Stimulated activated CD8-positive, alpha-beta memory T cell treated with anti-CD3 and anti-CD28 coated beads, Interleukin-7, amount 100 ng/mL, for 1 hour (primary cell): Measurements from ENCODE around the gene USP6NL.
"Not testable (repeated sequence)": the region's sequence is repeated elsewhere in the genome, so short reads cannot be mapped to it uniquely, and the experiment has no call there.

Experiments
- DNase-seq, 2 donors: peaks; one replicate each; pipeline ENCODE4 v3.0.0-alpha.2; 2020; ENCODE audit warnings: low read depth in 2 of 2

USP6NL gene

GRCh38 chr10:11611248-11612020, at the start of gene USP6NL:
TSS of gene USP6NL (minus strand) at chr10:11611650. CDS start at chr10:11597634, 14,016 bp downstream.
- DNase-seq, result peak; percentile 36 to 37

DNA sequence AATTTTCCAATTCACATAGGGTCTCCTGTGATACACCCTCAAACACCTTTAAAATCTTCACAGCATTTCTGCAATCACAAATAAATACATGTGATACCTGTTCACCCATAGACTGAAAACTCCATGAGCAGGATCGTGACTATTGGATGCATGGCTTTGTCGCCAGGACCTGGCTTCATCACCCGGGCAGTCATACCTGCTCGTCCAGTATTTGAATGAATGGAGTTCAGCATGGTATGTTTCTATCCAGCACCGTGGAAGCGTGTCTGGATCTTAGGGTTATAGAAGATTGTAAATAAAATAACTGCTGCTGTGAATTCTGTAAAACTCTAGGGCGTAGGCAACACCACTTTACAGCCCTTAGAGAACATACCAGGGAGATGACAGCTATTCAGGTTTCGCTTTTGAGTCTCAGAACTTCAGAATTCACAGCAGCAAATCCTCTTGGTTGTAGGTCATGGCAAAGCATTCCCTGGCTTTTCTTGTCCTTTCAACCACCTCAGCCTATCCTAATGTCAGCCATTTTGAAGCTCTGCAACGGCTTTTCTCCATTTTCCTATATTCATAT, 47.4 kb upstream of the USP6NL start:
- no peak for DNase-seq

GRCh38 chr10:11655836-11656235, 44.4 kb upstream of the USP6NL start:
- DNase-seq, result no peak

- DNase-seq, result no peak
Measured at GRCh38 chr10:11654659-11655058, 43.2 kb upstream of the USP6NL start.

DNA sequence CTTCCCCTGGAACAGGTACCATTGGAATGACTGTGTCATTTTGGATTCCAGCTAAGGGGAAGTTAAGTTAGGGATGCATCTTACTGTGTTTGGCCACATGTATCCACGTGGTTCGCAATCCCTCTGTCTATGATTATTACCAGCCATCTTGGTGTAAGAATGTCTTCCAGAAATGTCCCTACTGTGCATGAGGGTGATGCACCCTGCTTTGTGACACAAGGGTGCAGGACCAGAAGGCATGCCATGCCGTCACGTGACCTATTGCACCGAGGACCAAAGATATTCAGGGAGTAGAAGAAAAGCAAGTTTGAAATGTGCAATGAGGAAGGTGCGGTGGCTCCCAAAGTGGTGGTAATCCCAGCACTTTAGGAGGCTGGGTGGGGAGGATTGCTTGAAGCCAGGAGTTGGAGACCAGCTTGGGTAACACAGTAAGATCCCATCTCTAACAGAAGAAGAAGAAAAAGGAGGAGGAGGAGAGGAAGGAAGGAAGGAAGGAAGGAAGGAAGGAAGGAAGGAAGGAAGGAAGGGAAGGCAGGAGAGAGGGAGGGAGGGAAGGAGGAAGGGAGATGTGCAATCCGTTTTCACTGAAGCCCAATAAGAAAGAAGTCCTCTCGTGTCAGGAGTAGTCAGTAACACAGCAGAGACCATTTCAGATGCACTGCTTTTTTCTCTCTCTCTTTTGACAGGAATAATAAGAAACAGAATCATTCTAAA, 42.5 kb upstream of the USP6NL start:
- no peak for DNase-seq

GRCh38 chr10:11647676-11648075, 36.2 kb upstream of the USP6NL start:
- no peak for DNase-seq

DNA sequence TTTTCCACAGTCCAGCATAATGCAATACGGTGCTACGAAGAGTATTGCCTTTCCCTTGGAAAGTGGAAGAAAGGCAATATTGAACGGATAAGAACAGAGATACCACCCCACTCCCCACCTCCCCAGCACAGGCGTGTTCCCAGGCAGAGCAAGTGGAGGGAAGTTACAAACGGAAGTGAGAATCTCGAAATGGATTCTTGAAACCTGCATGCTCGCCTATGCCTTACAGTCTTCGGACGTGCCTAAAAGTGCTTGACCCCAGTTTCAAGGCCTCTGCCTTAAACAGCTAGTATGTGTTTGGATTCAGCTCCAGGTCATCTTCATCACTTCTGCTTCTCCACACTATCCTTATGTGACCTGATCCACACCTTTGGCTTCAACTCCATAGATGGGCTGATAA, 35.0 kb upstream of the USP6NL start:
- DNase-seq, result no peak

DNA sequence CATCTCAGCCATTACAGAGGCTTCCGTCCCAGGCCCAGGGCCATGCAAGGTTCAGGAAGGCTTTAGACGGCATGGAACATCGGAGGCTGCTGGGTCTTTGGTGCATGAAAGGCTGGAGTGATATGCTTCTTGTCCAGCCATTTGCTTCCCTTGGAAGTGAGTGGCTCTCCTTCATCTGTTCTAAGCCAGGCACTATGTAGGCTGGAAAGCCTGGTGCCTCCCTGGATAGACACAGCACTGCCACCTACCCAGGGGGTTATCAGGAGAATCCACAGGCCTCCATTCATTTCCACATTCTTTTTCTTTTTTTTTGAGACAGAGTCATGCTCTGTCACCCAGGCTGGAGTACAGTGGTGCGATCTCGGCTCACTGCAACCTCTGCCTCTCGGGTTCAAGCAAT, 31.6 kb upstream of the USP6NL start:
- DNase-seq, result no peak

GRCh38 chr10:11642566-11642965, 31.1 kb upstream of the USP6NL start:
- DNase-seq, result no peak

- no peak for DNase-seq
Measured at GRCh38 chr10:11639849-11640764, 28.7 kb upstream of the USP6NL start.

DNA sequence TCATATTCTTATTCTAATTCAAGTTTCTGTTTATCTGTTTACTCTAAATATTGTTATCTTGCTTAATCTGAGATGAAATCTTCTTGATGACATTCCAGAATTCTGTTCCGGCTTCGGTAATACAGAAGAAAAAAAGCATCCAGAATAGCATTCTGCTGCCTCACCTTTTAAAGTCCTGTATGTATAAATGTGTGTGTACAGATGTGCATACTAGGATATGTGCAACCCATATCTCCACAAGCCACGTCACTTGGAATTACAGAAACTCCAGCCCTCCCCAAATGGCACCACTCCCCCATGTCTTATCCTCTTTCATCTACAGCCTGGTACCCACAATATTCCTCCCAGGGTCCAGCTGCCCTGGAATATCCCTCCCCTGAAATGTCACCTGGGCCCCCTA, 27.9 kb upstream of the USP6NL start:
- DNase-seq, result no peak

GRCh38 chr10:11638055-11638698, 26.7 kb upstream of the USP6NL start:
- DNase-seq, result no peak

DNA sequence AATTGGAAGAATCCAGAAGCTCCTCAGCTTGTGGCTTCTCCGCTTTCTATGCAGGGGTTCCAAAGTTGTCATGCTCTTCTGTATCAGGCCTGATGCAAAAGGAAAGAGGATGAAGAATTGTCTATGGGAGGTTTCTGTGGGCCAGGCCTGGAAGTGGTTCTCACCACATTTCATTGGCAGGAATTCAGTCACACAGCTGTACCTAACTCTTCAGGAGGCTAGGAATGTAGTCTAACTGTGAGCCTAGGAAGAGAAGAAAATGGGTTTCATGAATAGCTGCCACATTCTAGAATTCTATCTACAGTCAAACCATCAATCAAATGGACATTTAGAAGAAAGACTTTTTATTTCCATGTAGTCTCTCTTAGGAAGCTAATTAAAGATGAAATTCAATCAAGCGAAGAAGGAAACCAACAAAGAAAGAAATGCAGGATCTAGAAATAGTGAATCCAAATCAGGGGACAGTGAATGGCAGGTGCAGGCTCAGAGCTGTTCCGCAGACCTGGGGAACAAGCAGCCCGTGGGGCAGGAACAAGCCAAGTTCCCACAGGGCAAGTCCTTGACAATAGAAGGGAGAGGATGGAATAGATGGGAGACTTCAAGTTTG, 25.4 kb upstream of the USP6NL start:
- DNase-seq, result no peak

DNA sequence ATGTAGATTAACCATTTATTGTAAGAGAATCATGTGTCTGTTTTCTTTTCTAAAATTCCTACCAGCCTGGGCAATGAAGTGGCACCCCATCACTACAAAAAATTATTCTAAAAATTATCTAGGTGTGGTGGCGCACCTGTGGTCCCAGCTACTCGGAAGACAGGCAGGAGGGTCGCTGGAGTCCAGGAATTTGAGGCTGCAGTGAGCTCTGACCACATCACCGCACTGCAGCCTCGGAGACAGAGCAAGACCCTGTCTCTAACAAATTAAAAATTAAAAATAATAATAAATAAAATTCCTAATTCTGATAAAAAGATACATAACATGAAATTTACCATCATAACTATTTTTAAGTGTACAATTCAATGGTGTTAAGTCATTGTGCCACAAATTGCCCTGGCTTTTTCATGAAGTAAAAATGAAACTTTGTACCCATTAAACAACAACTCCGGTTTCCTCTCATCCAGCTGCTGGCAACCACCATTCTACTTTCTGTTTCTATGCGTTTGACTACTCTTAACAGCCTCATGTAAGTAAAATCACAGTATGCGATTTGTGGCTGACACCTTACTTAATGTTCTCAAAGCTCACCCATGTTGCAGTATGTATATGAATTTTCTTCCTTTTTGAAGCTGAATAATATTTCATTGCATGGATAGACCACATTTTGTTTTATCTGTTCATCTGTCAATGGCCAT, 20.6 kb upstream of the USP6NL start:
- no peak for DNase-seq

GRCh38 chr10:11631291-11631690, 19.8 kb upstream of the USP6NL start:
- no peak for DNase-seq

- no peak for DNase-seq
Measured at GRCh38 chr10:11629731-11630130, 18.3 kb upstream of the USP6NL start.

- not testable (repeated sequence) for DNase-seq
Measured at GRCh38 chr10:11627941-11628340, 16.5 kb upstream of the USP6NL start.

DNA sequence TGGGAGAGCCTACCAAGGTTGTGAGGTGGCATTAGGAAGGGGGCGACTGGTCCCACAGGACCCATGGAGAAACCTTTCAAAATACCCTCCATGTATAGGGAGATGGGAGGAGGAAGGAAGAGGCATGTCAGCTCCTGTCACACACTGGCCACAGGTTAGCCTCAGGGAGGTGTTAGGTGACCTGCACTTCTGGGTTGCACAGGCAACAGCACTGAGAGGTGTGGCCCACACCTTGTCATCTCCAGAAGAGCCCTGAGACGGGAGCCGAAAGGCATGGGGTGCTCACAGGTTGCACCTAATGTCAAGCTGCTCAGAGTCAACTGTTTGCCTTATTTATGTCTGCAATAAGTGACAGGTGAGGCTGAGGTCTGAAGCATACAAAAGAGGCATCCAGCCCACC, 14.6 kb upstream of the USP6NL start:
- no peak for DNase-seq

DNA sequence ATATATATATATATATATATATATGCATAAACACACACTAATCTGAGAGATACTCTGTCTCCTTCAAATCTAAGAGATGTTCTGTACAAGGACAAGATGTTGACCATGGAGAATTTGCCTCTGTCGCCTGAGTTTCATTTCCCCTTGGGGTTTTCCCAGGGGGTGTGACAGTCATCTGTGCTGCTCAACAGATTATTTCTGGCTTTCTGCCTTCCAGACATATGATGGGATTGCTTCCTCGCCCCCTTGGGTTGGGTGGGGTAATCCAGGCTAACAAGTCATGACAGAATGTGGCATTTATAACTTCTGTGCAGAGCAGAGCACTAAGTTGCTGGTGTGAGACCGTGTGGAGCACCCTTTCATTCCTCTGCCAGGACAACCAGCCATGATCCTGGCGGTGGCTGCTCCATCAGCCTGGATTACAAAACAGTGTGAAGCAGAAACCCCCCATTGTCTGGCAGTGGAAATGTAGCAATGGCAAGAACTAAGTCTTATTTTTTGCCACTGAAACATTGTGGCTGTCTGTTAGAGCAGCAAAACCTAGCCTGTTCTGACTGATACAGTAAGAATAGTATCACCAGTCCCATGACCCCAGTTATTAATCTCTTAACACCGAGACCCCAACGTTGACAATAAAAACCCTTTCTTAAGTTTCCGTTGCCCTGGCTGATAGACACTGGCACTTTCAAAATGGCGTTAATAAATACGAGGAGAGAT, 13.7 kb upstream of the USP6NL start:
- no peak for DNase-seq

DNA sequence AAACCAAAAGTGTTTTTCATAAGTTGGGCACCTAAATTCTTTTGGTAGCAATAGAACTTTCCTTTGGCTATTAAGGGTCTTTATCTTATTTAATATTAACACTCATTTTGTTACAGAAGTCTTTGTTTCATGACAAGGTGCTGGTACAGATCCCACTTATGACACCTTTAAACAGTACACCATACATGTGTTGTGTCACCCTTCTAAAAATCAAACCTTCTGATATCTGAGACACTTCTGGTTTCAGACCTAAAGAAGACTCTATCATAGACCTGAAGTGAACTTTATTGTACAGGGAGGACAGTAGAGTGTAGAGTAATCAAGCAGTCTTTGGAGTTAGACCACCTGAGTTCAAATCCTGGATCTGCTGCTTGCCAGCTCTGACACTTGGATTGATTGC, 5.8 kb upstream of the USP6NL start:
- no peak for DNase-seq
